K562 (cell line): ENCODE measurements around the gene ZBED4. TPM values are rescaled to one million over a fixed set of nuclear protein-coding genes. Genes with fewer than 3 reads are reported as not detected.

ENCODE experiments used
- ATAC-seq: fragments of 200-7000 bp; cut with Tn5 transposase; 3 replicates; pipeline ENCODE4 v1.9.1; 2020; ENCODE audit warnings: moderate library complexity
- BruUV-seq: library from RNA; stranded (reverse); fragments of 400-500 nt; replicated peaks from 2 replicates; lab custom pipeline; 2021; lab: Mats Ljungman, UMichigan
- CTCF ChIA-PET: fragments of 300-600 bp; formaldehyde crosslinking; extraction: SDS; loops from one replicate; lab custom pipeline; 2021; ENCODE audit warnings: low intra/inter-chr PET ratio; lab: Yijun Ruan, JAX
- POLR2A ChIA-PET: fragments of 300-600, 350-650 bp; sonication (Branson Sonifier 250); formaldehyde crosslinking; extraction: SDS; loops from one replicate; lab custom pipeline; 2021; ENCODE audit warnings: antibody characterized with exemption, inconsistent platforms; lab: Yijun Ruan, JAX
- DNase-seq, 4 experiments: peaks; one replicate each; pipeline versions ENCODE4 v3.0.0 to v3.0.0-alpha.2; 2011 to 2018; ENCODE audit warnings: low spot score in 3 of 4, mixed read lengths in 3 of 4; ENCODE audit errors: extremely low read depth in 1 of 4
- FAIRE-seq: peaks from 2 replicates; lab custom pipeline; 2011; peaks lifted over from hg19 to GRCh38; lab: Jason Lieb, UNC
- H2AFZ ChIP-seq: 2 replicates; pipeline ENCODE4 v1.6.0; 2011; ENCODE audit warnings: low read depth, low read length, control low read depth, inconsistent platforms
- H3K27ac ChIP-seq: fragments of 200-600 bp; 3 replicates; pipeline ENCODE4 v1.8.0; 2011; ENCODE audit warnings: low read depth, mild to moderate bottlenecking, control low read depth, inconsistent platforms, low read length, moderate library complexity, mixed read lengths; ENCODE audit errors: extremely low read depth
- H3K27me3 ChIP-seq, 2 experiments: fragments of 300-600 bp in 1 of 2; 2 replicates in 1 of 2; 3 replicates in 1 of 2; pipeline versions ENCODE4 v1.6.0 to v1.8.0; 2011; ENCODE audit warnings: inconsistent platforms in 2 of 2, low read length in 2 of 2, mild to moderate bottlenecking in 1 of 2, mixed read lengths in 1 of 2, moderate library complexity in 1 of 2; ENCODE audit not compliant: control insufficient read depth in 2 of 2, insufficient read depth in 2 of 2
- H3K36me3 ChIP-seq: fragments of 300-600 bp; 3 replicates; pipeline ENCODE4 v1.8.0; 2011; ENCODE audit warnings: mild to moderate bottlenecking, low read length, inconsistent platforms; ENCODE audit not compliant: control insufficient read depth, insufficient read depth
- H3K4me1 ChIP-seq, 2 experiments: fragments of 200-600 bp in 1 of 2; replicated peaks in 1 of 2; 2 replicates in 1 of 2; 3 replicates in 1 of 2; pipeline versions ENCODE4 v1.5.1 to v1.8.0; 2011; ENCODE audit warnings: inconsistent platforms in 2 of 2, low read length in 2 of 2, mild to moderate bottlenecking in 1 of 2, mixed read lengths in 1 of 2, moderate library complexity in 1 of 2; ENCODE audit not compliant: control insufficient read depth in 2 of 2, insufficient read depth in 2 of 2
- H3K4me2 ChIP-seq: 2 replicates; pipeline ENCODE4 v1.6.1; 2011; ENCODE audit warnings: low read length, control low read depth, inconsistent platforms, mixed read lengths; ENCODE audit not compliant: insufficient read depth
- H3K4me3 ChIP-seq: fragments of 200-600 bp; sonication (generic), shearing (Covaris generic); 2 replicates; pipeline ENCODE4 v1.5.1; 2016; ENCODE audit warnings: control low read depth, inconsistent platforms
- H3K79me2 ChIP-seq: fragments of 200-600 bp; 3 replicates; pipeline ENCODE4 v1.8.0; 2011; ENCODE audit warnings: low read length, inconsistent platforms; ENCODE audit not compliant: control insufficient read depth, insufficient read depth
- H3K9ac ChIP-seq, 2 experiments: 2 replicates each; pipeline versions ENCODE4 v1.6.0 to v1.6.1; 2011; ENCODE audit warnings: low read depth in 2 of 2, low read length in 2 of 2, control low read depth in 1 of 2, inconsistent platforms in 1 of 2, mild to moderate bottlenecking in 1 of 2, mixed read lengths in 1 of 2; ENCODE audit not compliant: insufficient read depth in 1 of 2
- H3K9me1 ChIP-seq: one replicate; pipeline ENCODE4 v1.6.0; 2011; ENCODE audit warnings: inconsistent platforms, mild to moderate bottlenecking, low read length, moderate library complexity; ENCODE audit not compliant: control insufficient read depth, insufficient read depth
- H3K9me3 ChIP-seq: replicated peaks from 2 replicates; pipeline ENCODE4 v1.5.1; 2011; ENCODE audit warnings: low read depth, low read length, inconsistent platforms; ENCODE audit not compliant: control insufficient read depth, insufficient read depth
- H4K20me1 ChIP-seq: replicated peaks from 2 replicates; pipeline ENCODE4 v1.6.1; 2011; ENCODE audit warnings: low read length, inconsistent platforms, mixed read lengths; ENCODE audit not compliant: control insufficient read depth, insufficient read depth
- CHAMP1 ChIP-seq: fragments of 450-650 bp; IDR thresholded peaks from 2 replicates; pipeline ENCODE4 v1.6.1; 2016; ENCODE audit warnings: mild to moderate bottlenecking
- CREBBP ChIP-seq: IDR thresholded peaks from one replicate; pipeline ENCODE4 v1.6.1; 2012; ENCODE audit warnings: low read depth, mild to moderate bottlenecking, control low read depth, inconsistent platforms, low read length
- CXXC5 ChIP-seq: fragments of 250-450 bp; sonication (Bioruptor Pico); IDR thresholded peaks from 2 replicates; pipeline ENCODE4 v1.8.0; 2022; ENCODE audit warnings: inconsistent platforms, mild to moderate bottlenecking, moderate library complexity
- FOXA1 ChIP-seq: fragments of 450-650 bp; IDR thresholded peaks from 2 replicates; pipeline ENCODE4 v1.6.1; 2016; ENCODE audit warnings: mild to moderate bottlenecking, borderline replicate concordance
- HDAC2 ChIP-seq: fragments of 450-650 bp; IDR thresholded peaks from 2 replicates; pipeline ENCODE4 v1.6.1; 2016; ENCODE audit warnings: mild to moderate bottlenecking
- MEF2D ChIP-seq: conservative IDR thresholded peaks from 2 replicates; pipeline ENCODE4 v1.6.1; 2016; ENCODE audit warnings: low read depth, missing genetic modification characterization, missing compliant biosample characterization
- NFYB ChIP-seq: IDR thresholded peaks from 2 replicates; pipeline ENCODE4 v1.6.1; 2011; ENCODE audit warnings: mild to moderate bottlenecking, moderate library complexity; ENCODE audit not compliant: insufficient read length; ENCODE audit errors: extremely low read depth
- NR2C1 ChIP-seq, 2 experiments: fragments of 450-650 bp; IDR thresholded peaks; 2 replicates each; pipeline ENCODE4 v1.6.1; 2017; ENCODE audit warnings: mild to moderate bottlenecking in 2 of 2, antibody characterized with exemption in 1 of 2, inconsistent platforms in 1 of 2, missing compliant biosample characterization in 1 of 2, missing genetic modification characterization in 1 of 2
- NR4A1 ChIP-seq, 2 experiments: fragments of 250-450 bp in 1 of 2; fragments of 450-650 bp in 1 of 2; sonication (Bioruptor Pico) in 1 of 2; IDR thresholded peaks; 2 replicates each; pipeline versions ENCODE4 v1.4.0 to v1.6.1; 2016 to 2020; ENCODE audit warnings: mild to moderate bottlenecking in 2 of 2, missing compliant biosample characterization in 1 of 2, missing genetic modification characterization in 1 of 2, moderate library complexity in 1 of 2
- PHB2 ChIP-seq: fragments of 450-650 bp; IDR thresholded peaks from 2 replicates; pipeline ENCODE4 v1.6.1; 2017; ENCODE audit warnings: low read depth
- PHF21A ChIP-seq: fragments of 450-650 bp; IDR thresholded peaks from 2 replicates; pipeline ENCODE4 v1.6.1; 2017; ENCODE audit warnings: low read depth, borderline replicate concordance
- SIN3B ChIP-seq: fragments of 450-650 bp; IDR thresholded peaks from 2 replicates; pipeline ENCODE4 v1.6.1; 2017; ENCODE audit warnings: low read depth, mild to moderate bottlenecking, moderate library complexity
- SMARCA4 ChIP-seq: fragments of 450-650 bp; IDR thresholded peaks from 2 replicates; pipeline ENCODE4 v1.6.1; 2016
- TSC22D4 ChIP-seq: fragments of 450-650 bp; IDR thresholded peaks from 2 replicates; pipeline ENCODE4 v1.6.1; 2016; ENCODE audit warnings: missing genetic modification characterization, missing biosample characterization, control low read depth
- WGBS: fragments of 100-300 bp; shearing (Covaris generic); methylation state at CpG from one replicate; pipeline ENCODE4 v1.1.6; 2016; ENCODE audit warnings: low coverage, mixed read lengths; ENCODE audit not compliant: insufficient coverage; ENCODE audit errors: missing lambda C conversion rate; 5-methylcytosine and 5-hydroxymethylcytosine counted together
- in situ Hi-C: fragments of 300-500 bp; cut with MboI; formaldehyde crosslinking; loops from 4 replicates; pipeline ENCODE4 v1.15.0; 2018; ENCODE audit warnings: inconsistent platforms, mixed read lengths
- intact Hi-C: fragments of 100-400 bp; cut with micrococcal nuclease; formaldehyde crosslinking; loops from 2 replicates; pipeline ENCODE4 v1.14.2; 2022
- polyA plus RNA-seq, 8 experiments: library from polyadenylated mRNA; depleted of rRNA in 4 of 8; stranded (reverse) in 5 of 8; unstranded in 3 of 8; fragments of >200 nt; fragmentation: Nextera tagmentation in 2 of 8; fragmentation: Illumina TruSeq in 1 of 8; extraction: Ambion mirVana in 2 of 8; extraction: Trizol in 1 of 8; gene quantifications; 2 replicates each; pipeline versions ENCODE4 v1.2.1 to v1.2.3, GENCODE V29; 2011 to 2014; ENCODE audit warnings: inconsistent platforms in 1 of 8, missing spikeins in 1 of 8
- total RNA-seq, 7 experiments: library from RNA; depleted of rRNA in 6 of 7; stranded (reverse); fragments of >200 nt in 6 of 7; fragmentation: Illumina TruSeq in 2 of 7; extraction: Trizol in 2 of 7; gene quantifications; 2 replicates each; pipeline versions ENCODE4 v1.2.1 to v1.2.3, GENCODE V29; 2011 to 2021; ENCODE audit warnings: low replicate concordance in 1 of 7
- TF ChIP-seq, protein P1 (sequence below): sonication (generic); formaldehyde crosslinking; IDR thresholded peaks from 2 replicates; pipeline ENCODE4 v1.8.0; 2023; ENCODE audit warnings: mild to moderate bottlenecking, missing genetic modification reagents
- TF ChIP-seq, protein P2 (sequence below): fragments of 250-450 bp; sonication (Bioruptor Pico); IDR thresholded peaks from 2 replicates; pipeline ENCODE4 v1.6.1; 2021; ENCODE audit warnings: mild to moderate bottlenecking

Gene ZBED4
- total and polyA plus RNA-seq, 9 of the 15 experiments (the other 6 are each of a cell fraction or from before 2014, with no cell fraction given): 1.5 to 16.8 (median 7.4) TPM

DNA sequence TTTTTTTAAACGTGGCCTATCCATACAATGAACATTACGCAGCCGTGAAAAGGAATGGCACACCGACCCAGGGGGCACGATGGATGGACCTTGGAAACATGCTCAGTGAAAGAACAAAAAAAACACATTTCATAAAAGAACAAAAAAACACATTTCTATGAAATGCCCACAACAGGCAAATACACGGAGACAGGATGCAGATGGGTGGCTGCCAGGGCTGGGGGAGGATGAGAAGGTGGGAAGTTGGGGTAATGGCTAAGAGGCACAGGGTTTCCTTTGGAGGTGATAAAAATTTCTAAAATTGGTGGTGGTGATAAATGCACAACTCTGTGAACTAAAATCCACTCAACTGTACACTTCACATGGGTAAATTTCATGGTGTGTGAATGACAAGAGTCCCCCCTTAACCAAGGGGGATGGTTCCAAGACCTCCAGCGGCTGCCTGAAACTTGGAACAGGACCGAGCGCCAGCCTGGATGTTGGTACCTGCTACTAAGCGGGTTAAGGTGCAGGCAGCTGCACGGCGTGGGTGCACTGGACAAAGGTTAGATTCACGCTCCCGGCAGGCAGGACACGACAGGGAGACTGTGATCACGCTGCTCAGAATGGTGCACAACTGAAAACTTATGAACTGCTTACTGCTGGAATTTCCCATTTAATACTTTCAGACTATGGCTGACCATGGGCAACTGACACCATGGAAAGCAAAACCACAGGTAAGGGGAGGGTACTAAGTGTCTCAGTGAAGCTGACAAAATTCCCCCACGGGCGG lies 42.4 kb upstream of the ZBED4 start:
- Histone ChIP-seq H3K4me3 (no peak overlapping the region), H3K27ac (no peak overlapping the region), H2AFZ (no peak overlapping the region), H3K4me2 (no peak overlapping the region), H3K79me2 (peaks cover 93% of the 10 kb centered on the region), H3K4me1 (peaks cover 31 to 34% of the 10 kb centered on the region in 2 experiments), H3K9me1 (no peaks in the 10 kb centered on the region), H3K9me3 (no peaks in the 10 kb centered on the region), H3K9ac (no peak overlapping the region), H3K27me3 (no peaks in the 10 kb centered on the region), H4K20me1 (no peaks in the 10 kb centered on the region; the same call in 1 of the 2 replicates), H3K36me3 (peaks cover 4% of the 10 kb centered on the region; the same call in 2 of the 3 replicates)
- FAIRE-seq: no peak
- CTCF ChIA-PET: no interaction called here
- no peak for ATAC-seq
- intact Hi-C loops (no loop called here), in situ Hi-C loops (no loop called here)
- no peak for DNase-seq
- BruUV-seq: no TSS peak
- POLR2A ChIA-PET: interaction anchor here (0.6 to 1.2 kb wide), 4 partner anchors 8 to 68 kb away, joined by 3 to 5 read pairs (median 4); no protein-coding TSS in a partner anchor
- WGBS: 86% methylated on average over 16 of the region's 18 CpGs
- TF ChIP-seq MEF2D (tag) (no peak), HDAC2 (no peak), NR2C1 (IDR thresholded peaks at IDR 0.05) (no peak), NR2C1 (tag; IDR thresholded peaks at IDR 0.05) (no peak), CXXC5 (CRISPR knock-in tag) (no peak), CHAMP1 (no peak), FOXA1 (no peak), PHB2 (no peak), NFYB (no peak), SMARCA4 (no peak), NR4A1 (CRISPR knock-in tag; IDR thresholded peaks at IDR 0.05) (no peak), NR4A1 (tag; IDR thresholded peaks at IDR 0.05) (no peak), SIN3B (no peak), PHF21A (no peak), CREBBP (no peak), TSC22D4 (tag) (no peak)
- TF ChIP-seq, protein P1, sequence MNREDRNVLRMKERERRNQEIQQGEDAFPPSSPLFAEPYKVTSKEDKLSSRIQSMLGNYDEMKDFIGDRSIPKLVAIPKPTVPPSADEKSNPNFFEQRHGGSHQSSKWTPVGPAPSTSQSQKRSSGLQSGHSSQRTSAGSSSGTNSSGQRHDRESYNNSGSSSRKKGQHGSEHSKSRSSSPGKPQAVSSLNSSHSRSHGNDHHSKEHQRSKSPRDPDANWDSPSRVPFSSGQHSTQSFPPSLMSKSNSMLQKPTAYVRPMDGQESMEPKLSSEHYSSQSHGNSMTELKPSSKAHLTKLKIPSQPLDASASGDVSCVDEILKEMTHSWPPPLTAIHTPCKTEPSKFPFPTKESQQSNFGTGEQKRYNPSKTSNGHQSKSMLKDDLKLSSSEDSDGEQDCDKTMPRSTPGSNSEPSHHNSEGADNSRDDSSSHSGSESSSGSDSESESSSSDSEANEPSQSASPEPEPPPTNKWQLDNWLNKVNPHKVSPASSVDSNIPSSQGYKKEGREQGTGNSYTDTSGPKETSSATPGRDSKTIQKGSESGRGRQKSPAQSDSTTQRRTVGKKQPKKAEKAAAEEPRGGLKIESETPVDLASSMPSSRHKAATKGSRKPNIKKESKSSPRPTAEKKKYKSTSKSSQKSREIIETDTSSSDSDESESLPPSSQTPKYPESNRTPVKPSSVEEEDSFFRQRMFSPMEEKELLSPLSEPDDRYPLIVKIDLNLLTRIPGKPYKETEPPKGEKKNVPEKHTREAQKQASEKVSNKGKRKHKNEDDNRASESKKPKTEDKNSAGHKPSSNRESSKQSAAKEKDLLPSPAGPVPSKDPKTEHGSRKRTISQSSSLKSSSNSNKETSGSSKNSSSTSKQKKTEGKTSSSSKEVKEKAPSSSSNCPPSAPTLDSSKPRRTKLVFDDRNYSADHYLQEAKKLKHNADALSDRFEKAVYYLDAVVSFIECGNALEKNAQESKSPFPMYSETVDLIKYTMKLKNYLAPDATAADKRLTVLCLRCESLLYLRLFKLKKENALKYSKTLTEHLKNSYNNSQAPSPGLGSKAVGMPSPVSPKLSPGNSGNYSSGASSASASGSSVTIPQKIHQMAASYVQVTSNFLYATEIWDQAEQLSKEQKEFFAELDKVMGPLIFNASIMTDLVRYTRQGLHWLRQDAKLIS: no peak
- TF ChIP-seq, protein P2, sequence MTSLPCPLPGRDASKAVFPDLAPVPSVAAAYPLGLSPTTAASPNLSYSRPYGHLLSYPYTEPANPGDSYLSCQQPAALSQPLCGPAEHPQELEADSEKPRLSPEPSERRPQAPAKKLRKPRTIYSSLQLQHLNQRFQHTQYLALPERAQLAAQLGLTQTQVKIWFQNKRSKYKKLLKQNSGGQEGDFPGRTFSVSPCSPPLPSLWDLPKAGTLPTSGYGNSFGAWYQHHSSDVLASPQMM: no peak
